ENCODE data around the gene TESPA1.
A peak's percentile ranks its signal among the peaks of the same experiment; 100 is the strongest.

The TESPA1 gene

DNA sequence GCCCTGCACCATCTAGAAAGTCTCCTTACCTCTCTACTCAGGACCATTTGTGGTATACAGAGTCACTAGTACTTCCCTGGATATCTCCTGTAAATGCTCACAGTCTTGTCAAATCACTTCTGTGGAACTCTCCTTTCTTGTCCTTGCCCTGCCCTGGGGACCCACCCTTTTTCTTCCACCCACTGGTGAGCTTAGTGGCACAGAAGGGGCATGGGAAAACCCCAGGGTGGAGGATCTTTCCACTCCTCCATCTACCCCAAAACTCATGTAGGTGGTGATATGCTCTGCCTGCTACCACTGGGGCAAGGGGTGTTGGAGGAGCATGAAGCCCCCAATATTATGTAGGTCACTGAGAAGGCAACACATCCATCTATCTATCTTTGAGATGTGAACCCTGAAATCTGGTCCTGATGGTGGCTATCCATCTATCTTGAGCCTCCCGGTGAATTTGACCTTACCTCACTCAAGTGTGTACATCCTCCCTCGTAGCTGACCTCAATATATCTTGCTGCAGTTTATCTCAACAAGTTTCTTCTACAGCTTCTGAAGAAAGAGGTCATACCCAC is 943 bp downstream of the TESPA1 start:
- DNase-seq: no peak

GRCh38 chr12:54981796-54982195 is 2.8 kb downstream of the TESPA1 start:
- DNase-seq: no peak

- DNase-seq: no peak
Observed at GRCh38 chr12:54980341-54980740, 4.2 kb downstream of the TESPA1 start.

DNA sequence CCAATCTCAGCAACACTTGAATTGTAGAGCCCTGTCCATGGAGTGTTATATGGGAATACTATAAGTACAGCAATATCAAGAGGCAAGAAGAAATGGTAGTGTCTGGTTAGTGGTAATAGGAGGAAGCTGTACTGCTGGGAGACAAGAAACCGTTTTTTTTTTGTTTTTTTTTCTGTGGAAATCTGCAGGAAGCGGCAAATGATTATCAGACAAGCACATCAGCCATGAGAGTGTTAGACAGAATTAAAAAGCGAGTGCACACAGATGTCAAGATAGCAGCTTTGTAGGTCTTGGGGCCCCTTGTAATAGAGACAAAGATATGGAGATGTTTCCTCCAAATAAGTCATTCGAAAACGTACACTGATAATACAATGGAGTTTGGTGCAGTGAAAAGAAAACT is 6.7 kb downstream of the TESPA1 start:
- DNase-seq: no peak

DNA sequence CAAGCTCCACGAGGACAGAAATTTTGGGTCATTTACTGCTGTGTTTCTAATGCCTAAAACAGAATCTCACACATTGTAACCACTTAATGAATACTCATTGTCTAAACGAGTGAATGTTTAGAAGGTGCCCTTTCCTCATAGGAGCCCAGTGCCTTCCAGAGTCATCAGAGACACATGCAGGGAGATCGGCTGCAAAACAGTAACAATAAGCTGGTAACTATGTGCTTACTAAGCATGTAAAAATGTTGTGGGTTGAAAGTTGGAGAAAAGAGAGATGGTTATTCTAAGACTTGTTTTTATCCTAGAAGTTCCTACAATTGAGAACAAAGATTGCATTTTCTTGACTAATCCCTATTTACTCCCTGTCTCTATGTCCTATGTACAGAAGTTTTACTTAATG is 7.4 kb downstream of the TESPA1 start:
- DNase-seq: no peak

GRCh38 chr12:54975875-54976274 is 8.7 kb downstream of the TESPA1 start:
- no peak for DNase-seq

- no peak for DNase-seq
Observed at GRCh38 chr12:54975272-54975671, 9.3 kb downstream of the TESPA1 start.

DNA sequence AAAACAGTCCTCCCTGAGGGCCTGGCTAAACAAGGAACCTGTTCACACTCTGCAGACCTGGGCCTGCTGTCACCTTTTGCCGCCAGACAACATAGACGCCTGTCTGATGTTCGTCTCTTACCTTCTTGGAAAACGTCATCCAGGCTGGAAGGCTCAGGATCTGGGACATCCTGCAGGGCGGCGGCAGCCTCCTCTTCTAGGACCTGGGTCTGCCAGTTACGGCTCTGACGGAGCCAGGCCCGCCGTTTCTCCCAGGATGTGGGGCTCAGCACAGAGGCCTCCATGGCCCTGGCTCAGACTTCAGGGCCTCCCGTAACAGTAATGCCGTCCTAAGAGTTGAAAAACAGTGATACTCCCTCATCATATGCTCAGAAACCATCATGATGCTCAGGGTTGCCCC is 10.3 kb downstream of the TESPA1 start:
- DNase-seq: no peak

DNA sequence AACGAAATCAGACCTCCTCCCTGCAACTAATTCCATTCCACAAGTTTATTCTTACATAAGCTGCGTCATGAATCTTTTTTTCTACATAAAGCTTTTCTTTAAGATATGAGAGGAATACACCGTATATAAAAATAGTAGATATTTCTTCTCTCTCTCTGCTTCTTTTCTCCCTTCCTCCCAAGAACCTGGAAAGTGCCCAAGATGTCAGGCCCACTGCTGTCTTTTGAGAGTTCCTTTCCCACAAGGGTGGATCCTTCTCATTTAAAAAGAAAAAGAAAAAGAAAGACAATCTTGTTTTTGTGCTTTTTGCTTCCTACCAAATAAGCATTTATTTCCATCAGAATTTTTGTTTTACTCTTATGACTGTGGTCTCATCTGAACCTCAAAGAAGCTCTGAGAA is 11.0 kb downstream of the TESPA1 start:
- DNase-seq: no peak

GRCh38 chr12:54970741-54971140 is 13.8 kb downstream of the TESPA1 start:
- no peak for DNase-seq

DNA sequence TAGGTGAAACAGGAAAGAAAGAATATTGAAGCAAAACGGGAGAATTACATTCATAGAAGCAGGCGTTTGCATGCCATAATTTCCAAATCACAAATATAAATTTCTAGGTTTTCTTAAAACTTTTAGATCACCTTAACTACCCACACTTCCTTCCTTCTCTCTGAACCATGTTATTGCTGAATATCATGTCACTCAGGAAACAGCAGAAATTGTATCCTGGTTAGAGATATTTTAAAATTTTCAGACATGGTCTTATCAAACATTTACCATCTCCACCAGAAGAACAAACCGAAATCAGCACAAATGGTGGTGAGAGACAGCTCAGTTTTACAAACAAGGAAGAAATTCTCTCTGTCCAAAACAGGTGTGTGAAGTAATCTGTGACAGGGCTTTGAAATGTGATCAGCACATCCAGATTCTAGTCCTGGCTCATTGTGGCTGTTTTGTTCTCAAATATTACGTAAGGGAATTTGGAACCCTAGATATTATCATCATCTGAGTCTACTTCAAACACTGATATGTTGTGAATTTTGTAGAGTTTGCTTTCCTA is 16.3 kb downstream of the TESPA1 start:
- no peak for DNase-seq

- DNase-seq: no peak
Observed at GRCh38 chr12:54967461-54967860, 17.1 kb downstream of the TESPA1 start.

DNA sequence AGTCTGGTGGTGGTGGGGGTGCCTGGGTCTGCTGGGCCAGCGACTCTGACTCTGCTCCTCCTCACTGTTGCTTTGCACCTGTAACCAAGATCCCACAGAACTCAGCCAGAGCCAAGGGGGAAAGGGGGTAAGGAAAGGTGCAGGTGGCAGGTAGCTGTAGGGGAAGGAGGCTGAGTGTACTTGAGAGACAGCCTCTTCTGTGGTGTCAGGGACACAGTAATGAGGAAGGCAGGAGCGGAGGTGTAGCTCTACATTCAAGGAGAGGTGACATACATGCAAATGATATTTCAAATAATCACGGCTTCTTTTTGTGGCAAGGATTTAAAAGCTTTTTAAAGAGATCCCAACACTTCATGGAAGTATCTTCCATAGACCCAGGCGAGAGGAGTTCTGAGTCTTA is 23.4 kb downstream of the TESPA1 start:
- no peak for DNase-seq

DNA sequence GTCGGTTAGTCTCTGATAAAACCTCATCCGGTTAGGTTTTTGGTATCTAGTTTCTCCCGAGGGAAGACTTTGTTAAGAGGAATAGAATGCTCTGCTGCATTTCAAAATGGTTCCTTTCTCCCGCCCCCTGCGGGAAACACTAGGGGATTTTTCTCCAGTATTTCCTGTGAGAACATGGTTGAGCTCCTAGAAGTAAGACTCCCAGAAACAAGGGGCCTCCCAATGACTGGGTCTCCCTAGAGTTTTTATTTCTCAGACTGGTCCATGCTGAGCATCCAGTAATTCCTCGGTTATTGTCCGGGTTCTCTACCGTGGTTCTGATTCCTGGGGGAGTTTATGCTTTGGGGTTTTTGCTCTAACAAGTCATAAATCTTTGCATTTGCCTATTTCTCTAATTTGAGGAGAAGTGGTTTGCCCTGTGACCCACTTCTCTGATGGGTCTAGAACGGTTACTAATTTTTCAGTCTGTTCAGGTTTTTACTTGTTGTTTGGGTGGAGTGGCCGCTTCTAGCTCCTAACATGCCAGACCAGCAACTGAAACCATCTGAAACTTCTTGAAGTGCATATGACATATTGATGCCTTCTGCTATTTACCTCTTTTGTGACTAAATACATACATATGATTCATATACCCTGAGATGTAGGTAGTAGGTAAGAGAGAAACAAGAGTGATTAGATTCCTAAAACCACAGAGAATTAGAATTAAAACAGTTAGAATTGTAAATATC is 25.1 kb downstream of the TESPA1 start:
- DNase-seq: no peak

DNA sequence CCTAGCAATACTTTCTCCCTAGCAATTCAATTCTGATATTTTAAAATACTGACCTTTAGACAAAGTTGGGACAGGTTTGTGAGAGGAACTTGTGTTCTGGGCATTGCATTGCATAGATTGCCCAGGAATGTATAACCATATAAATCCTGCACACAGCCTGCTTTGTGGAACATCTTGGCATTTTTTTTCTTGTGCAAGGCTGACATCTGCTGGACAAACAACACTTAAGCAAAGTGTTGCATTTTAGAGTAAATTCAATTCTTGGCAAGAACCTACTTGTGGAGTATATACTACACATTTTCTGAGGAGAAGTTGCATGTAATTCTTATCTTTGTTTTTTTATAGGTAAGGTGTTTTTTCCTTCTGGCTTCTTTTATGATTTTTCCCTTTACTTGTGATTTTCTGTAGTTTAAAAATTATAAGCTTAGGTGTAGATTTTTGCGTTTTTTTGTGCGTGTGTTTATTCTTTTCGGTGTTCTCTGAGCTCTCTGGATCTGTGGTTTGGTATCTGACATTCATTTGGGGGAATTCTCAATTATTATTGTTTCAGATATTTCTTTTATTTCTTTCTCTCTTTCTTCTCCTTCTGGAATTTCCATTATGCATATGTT is 26.4 kb downstream of the TESPA1 start:
- DNase-seq: peak; percentile 64

DNA sequence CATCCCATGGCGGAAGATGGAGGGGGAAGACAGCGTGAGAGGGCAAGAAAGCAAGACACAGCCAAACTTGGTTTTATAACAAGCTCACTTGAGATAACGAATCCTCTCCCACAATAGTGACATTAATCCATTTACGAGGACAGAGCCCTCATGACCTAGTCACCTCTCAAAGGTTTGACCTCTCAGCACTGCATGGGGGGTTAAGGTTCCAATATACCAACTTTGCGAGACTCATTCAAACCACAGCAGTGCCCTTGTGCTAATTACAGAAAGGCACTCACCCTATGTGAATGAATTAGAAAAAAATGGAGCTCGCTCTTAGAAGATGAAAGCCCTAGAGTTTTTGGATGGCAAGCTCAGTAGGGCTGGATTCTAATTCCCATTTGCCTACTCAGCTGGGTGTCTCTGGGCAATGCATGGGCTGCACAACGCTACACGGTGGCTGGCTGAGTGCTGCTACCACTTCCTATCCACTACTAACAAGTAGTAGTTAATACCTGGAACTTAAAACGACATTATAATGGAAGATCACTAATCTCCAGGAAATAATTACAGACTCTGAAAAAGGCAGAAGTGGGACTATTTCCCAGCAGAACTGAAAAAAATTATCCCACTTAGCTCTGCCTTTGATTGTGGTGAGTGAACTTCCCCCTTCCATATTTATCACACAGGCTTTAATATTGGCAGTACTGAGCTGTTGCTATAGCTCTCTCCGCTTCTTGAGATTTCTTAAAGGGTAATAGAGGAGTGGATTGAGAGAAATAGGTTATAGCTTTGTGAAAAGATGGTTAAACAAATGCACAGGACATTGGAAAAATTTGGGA is 27.5 kb downstream of the TESPA1 start:
- no peak for DNase-seq

DNA sequence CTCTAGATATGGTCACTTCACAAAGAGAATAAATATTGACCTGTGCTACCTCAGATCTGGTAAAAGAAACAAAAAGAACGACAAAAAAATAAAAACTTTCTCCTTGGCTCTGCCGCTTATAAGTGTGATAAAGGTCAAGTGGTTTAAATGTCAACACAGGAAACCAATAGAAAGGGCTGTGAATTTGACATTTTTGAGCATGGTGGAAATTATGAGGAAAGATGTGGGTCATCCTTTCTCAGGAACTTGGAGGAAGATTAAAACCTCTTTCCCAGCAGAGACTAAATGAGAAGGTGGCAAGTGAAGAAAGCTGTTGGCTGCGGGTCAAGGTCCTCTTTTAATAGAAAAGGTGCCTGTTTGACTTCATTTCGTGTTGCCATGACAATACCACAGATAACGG is 28.2 kb downstream of the TESPA1 start:
- no peak for DNase-seq

DNA sequence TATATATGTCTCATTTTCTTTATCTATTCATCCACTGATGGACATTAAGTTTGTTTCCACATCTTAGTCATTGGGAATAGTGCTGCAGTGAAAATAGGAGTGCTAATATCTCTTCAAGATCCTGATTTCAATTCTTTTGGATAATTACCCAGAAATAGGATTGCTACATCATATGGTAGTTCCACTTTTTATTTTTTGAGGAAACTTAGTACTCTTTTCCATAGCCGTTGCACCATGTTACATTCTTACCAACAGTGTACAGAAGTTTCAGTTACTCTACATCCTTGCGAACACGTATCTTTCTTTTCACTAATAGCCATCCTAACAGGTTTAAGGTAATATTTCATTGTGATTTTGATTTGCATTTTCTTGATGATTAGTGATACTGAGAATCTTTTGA is 29.8 kb downstream of the TESPA1 start:
- DNase-seq: no peak

DNA sequence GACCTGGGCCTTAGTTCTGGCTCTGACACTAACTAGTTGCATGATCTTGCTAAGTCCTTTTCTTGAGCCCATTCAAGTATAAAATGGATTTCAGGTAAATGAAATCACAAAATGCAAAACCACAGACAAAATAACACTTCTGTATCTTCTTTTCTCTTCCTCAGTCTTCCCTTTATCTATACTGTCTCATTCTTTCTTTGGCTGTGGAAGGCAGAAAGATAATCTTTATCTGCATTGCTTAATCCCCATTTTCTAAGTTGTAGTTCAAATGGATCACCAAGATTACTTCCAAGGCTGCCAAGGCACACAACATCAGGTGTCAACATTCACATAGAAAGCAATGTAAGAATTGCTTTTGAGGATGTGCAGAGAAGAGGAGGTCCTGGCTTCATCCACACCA is 30.3 kb downstream of the TESPA1 start:
- DNase-seq: no peak

- no peak for DNase-seq
Observed at GRCh38 chr12:54950071-54950727, 34.4 kb downstream of the TESPA1 start.

DNA sequence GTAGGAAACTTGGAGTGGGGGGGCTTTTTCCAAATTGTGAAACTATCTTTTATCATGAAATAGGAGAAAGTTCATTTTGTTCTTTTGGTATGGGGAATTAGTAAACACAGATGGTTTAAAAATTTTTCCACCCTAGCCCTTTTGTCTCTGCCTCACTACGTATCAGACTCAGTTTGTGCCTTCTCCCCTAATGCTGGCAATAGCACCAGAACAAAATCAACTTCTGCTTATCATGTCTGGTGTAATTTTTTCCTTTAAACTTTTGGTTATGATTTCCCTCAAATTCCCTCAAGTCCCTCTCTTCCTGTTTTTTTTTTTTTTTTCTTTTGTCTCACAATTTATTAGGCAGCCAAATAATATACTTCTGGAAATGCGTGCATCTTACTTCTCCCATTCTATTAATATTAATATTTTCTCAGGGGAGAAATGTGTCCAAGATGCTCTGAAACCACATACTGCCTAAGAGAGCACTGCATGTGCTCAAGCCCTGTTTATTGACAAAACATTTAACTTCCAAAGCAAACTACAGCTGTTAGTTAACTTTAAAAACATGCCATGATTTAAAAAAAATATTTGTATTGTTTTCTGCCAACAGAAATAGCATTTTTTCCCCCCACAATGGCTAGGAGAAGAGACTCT is 35.4 kb downstream of the TESPA1 start:
- no peak for DNase-seq

- DNase-seq: no peak
Observed at GRCh38 chr12:54948171-54948570, 36.4 kb downstream of the TESPA1 start.
